H9 (cell line): ENCODE data around the gene TMUB2. TPM values are rescaled to one million over a fixed set of nuclear protein-coding genes. Genes with fewer than 3 reads are reported as not detected.

ENCODE experiments used
- DNase-seq: peaks from one replicate; pipeline ENCODE4 v3.0.0-alpha.2; 2017
- H2AFZ ChIP-seq: one replicate; pipeline ENCODE4 v1.6.1; 2013; ENCODE audit warnings: mild to moderate bottlenecking, low read length, control low read depth, moderate library complexity
- H2AK5ac ChIP-seq: 2 replicates; pipeline ENCODE4 v1.6.1; 2013; ENCODE audit warnings: low read length, control low read depth, mixed read lengths; ENCODE audit not compliant: insufficient read length
- H2BK120ac ChIP-seq: one replicate; pipeline ENCODE4 v1.6.1; 2013; ENCODE audit warnings: low read depth, mild to moderate bottlenecking, low read length, control low read depth, inconsistent platforms; ENCODE audit not compliant: poor library complexity, severe bottlenecking
- H2BK12ac ChIP-seq: 2 replicates; pipeline ENCODE4 v1.6.1; 2013; ENCODE audit warnings: low read length, control low read depth, mixed read lengths, low read depth; ENCODE audit not compliant: insufficient read length
- H2BK15ac ChIP-seq: 2 replicates; pipeline ENCODE4 v1.6.1; 2013; ENCODE audit warnings: low read depth, low read length, control low read depth
- H2BK20ac ChIP-seq: one replicate; pipeline ENCODE4 v1.6.1; 2013; ENCODE audit warnings: low read depth, mild to moderate bottlenecking, low read length, control low read depth, inconsistent platforms; ENCODE audit not compliant: poor library complexity, severe bottlenecking
- H2BK5ac ChIP-seq: 2 replicates; pipeline ENCODE4 v1.6.1; 2013; ENCODE audit warnings: low read length, control low read depth, mixed read lengths; ENCODE audit not compliant: insufficient read length
- H3K14ac ChIP-seq: 2 replicates; pipeline ENCODE4 v1.6.1; 2013; ENCODE audit warnings: low read length, control low read depth; ENCODE audit not compliant: insufficient read depth
- H3K18ac ChIP-seq: 2 replicates; pipeline ENCODE4 v1.6.1; 2013; ENCODE audit warnings: low read depth, mild to moderate bottlenecking, mixed read lengths, low read length, control low read depth; ENCODE audit not compliant: insufficient read length
- H3K23ac ChIP-seq: 2 replicates; pipeline ENCODE4 v1.6.1; 2013; ENCODE audit warnings: low read length, control low read depth, mixed read lengths, low read depth; ENCODE audit not compliant: insufficient read length
- H3K23me2 ChIP-seq: 2 replicates; pipeline ENCODE4 v1.6.1; 2013; ENCODE audit warnings: low read depth, mild to moderate bottlenecking, mixed read lengths, low read length, control low read depth; ENCODE audit not compliant: insufficient read length, poor library complexity, severe bottlenecking
- H3K27ac ChIP-seq: 2 replicates; pipeline ENCODE4 v1.5.1; 2013; ENCODE audit warnings: low read length, control low read depth, mixed read lengths, low read depth; ENCODE audit not compliant: insufficient read length
- H3K27me3 ChIP-seq: 2 replicates; pipeline ENCODE4 v1.6.1; 2013; ENCODE audit warnings: low read length, control low read depth, inconsistent platforms; ENCODE audit not compliant: insufficient read depth
- H3K4ac ChIP-seq: 2 replicates; pipeline ENCODE4 v1.6.1; 2013; ENCODE audit warnings: low read depth, mild to moderate bottlenecking, control low read depth, inconsistent platforms, low read length, moderate library complexity
- H3K4me1 ChIP-seq: 2 replicates; pipeline ENCODE4 v1.6.1; 2013; ENCODE audit warnings: low read length, control low read depth, inconsistent platforms; ENCODE audit not compliant: insufficient read depth
- H3K4me2 ChIP-seq: 2 replicates; pipeline ENCODE4 v1.6.1; 2013; ENCODE audit warnings: low read length, control low read depth, mixed read lengths; ENCODE audit not compliant: insufficient read length, insufficient read depth
- H3K56ac ChIP-seq: 2 replicates; pipeline ENCODE4 v1.6.1; 2013; ENCODE audit warnings: low read depth, mild to moderate bottlenecking, mixed read lengths, low read length, control low read depth; ENCODE audit not compliant: insufficient read length
- H3K79me1 ChIP-seq: 2 replicates; pipeline ENCODE4 v1.6.1; 2013; ENCODE audit warnings: low read depth, mild to moderate bottlenecking, moderate library complexity, low read length, control low read depth, inconsistent platforms; ENCODE audit not compliant: insufficient read depth, poor library complexity, severe bottlenecking
- H3K79me2 ChIP-seq: 2 replicates; pipeline ENCODE4 v1.6.1; 2013; ENCODE audit warnings: low read length, control low read depth, inconsistent platforms; ENCODE audit not compliant: insufficient read depth
- H3K9ac ChIP-seq: 2 replicates; pipeline ENCODE4 v1.6.1; 2013; ENCODE audit warnings: low read length, control low read depth, mixed read lengths; ENCODE audit not compliant: insufficient read length; ENCODE audit errors: extremely low read depth
- H3K9me3 ChIP-seq: one replicate; pipeline ENCODE4 v1.6.1; 2013; ENCODE audit warnings: low read depth, low read length, inconsistent platforms; ENCODE audit not compliant: control insufficient read depth
- H3T11ph ChIP-seq: one replicate; pipeline ENCODE4 v1.6.1; 2013; ENCODE audit warnings: mild to moderate bottlenecking, low read length, control low read depth, inconsistent platforms
- H4K20me1 ChIP-seq: one replicate; pipeline ENCODE4 v1.6.1; 2013; ENCODE audit not compliant: control insufficient read depth, insufficient read length, insufficient read depth
- H4K5ac ChIP-seq: 2 replicates; pipeline ENCODE4 v1.6.1; 2013; ENCODE audit warnings: low read depth, mild to moderate bottlenecking, mixed read lengths, low read length, control low read depth; ENCODE audit not compliant: insufficient read length
- H4K8ac ChIP-seq: replicated peaks from 2 replicates; pipeline ENCODE4 v1.6.1; 2013; ENCODE audit warnings: low read length, control low read depth, mixed read lengths, low read depth; ENCODE audit not compliant: insufficient read length
- H4K91ac ChIP-seq: 2 replicates; pipeline ENCODE4 v1.6.1; 2013; ENCODE audit warnings: low read depth, mild to moderate bottlenecking, moderate library complexity, mixed read lengths, low read length, control low read depth; ENCODE audit not compliant: insufficient read length
- H3K27ac Mint-ChIP-seq, 3 experiments: 2 replicates in 2 of 3; 3 replicates in 1 of 3; pipeline ENCODE4 v1.8.0; 2020 to 2021; ENCODE audit warnings: mixed read lengths in 3 of 3, mild to moderate bottlenecking in 1 of 3, moderate library complexity in 1 of 3
- H3K27me3 Mint-ChIP-seq: 2 replicates; pipeline ENCODE4 v1.8.0; 2021; ENCODE audit warnings: low read depth, mild to moderate bottlenecking, moderate library complexity, mixed read lengths
- H3K36me3 Mint-ChIP-seq, 3 experiments: 2 replicates in 2 of 3; 3 replicates in 1 of 3; pipeline ENCODE4 v1.8.0; 2020 to 2021; ENCODE audit warnings: low read depth in 3 of 3, mixed read lengths in 3 of 3; ENCODE audit not compliant: insufficient read depth in 1 of 3
- H3K4me1 Mint-ChIP-seq, 2 experiments: 2 replicates each; pipeline ENCODE4 v1.8.0; 2020; ENCODE audit warnings: mixed read lengths in 2 of 2
- H3K4me3 Mint-ChIP-seq, 2 experiments: 2 replicates in 1 of 2; 3 replicates in 1 of 2; pipeline ENCODE4 v1.8.0; 2020 to 2021; ENCODE audit warnings: mild to moderate bottlenecking in 2 of 2, mixed read lengths in 2 of 2, moderate library complexity in 1 of 2
- H3K9me3 Mint-ChIP-seq, 2 experiments: 2 replicates in 1 of 2; 3 replicates in 1 of 2; pipeline ENCODE4 v1.8.0; 2020; ENCODE audit warnings: mild to moderate bottlenecking in 2 of 2, mixed read lengths in 2 of 2, moderate library complexity in 1 of 2
- WGBS: extraction: QIAGEN DNeasy Blood & Tissue Kit; methylation state at CpG from one replicate; pipeline ENCODE4 v1.1.7; 2013; ENCODE audit warnings: missing lambda C conversion rate, low lambda C conversion rate, mixed read lengths; ENCODE audit not compliant: insufficient read length; ENCODE audit errors: extremely low coverage; 5-methylcytosine and 5-hydroxymethylcytosine counted together
- total RNA-seq: library from RNA; stranded (reverse); gene quantifications from 2 replicates; pipeline ENCODE4 v1.2.1, GENCODE V29; 2021
- TF ChIP-seq, protein P1 (sequence below): fragments of 200-600 bp; sonication (generic); conservative IDR thresholded peaks from 3 replicates; pipeline ENCODE4 v1.8.0; 2021; ENCODE audit warnings: antibody characterized with exemption, mild to moderate bottlenecking

TMUB2 gene
- total RNA-seq, 1 experiment from 2014 or later = 22.9 TPM

DNA sequence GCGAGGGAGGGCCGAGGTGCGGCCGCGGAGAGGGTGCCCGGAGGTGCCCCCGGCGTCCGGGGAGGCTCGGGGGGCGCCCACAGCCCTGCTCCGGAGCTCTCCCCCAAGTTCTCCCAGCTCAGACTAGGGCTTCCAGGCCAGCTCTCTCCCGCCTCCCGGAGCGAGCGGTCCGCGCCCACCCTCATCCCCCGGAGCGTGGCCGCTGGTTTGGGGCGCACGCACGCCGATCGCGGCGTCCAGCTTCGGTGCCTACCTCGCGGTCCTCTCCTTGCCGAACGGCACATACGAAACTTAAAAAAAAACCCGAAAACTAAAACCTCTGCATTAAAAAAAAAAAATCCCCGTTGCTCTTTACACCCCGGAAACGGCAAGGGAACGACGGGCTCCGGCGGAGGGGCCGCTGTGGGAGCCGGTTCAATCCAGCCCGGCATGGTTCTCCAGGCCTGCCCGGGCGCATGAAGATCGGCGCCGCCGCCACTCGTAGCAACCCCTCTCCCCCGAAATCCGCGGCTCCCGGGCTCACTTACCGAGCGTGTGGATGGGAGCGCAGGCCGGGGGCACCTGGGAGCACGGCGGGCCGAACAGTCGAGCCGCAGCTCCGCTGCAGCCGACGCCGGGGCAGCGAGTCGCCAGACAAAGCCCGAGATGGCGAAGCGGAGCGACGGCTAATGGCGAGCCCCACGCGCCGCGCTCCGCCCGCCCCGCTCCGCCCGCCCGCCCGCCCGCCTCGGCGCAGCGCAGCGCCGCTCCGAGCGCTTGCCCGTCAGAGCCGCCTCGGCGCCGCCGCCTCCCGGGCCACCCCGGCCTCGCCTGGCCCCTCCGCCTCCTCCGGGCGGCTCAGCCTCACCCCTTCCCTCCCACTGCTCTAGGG is 33.7 kb downstream of the TMUB2 start:
- no peaks in the 10 kb centered on the region for H3K9me3 ChIP-seq
- H3K9ac ChIP-seq = peak overlapping the region; percentile 93
- no peak overlapping the region for H3K27ac ChIP-seq
- peak overlapping the region; percentile 95 for H3K18ac ChIP-seq
- H3K9me3 Mint-ChIP-seq = no peaks in the 10 kb centered on the region; a peak in 1 of 5 replicates
- peaks cover 7 to 26% (median 22%) of the 10 kb centered on the region in 3 experiments; a peak in 6 of 7 replicates for H3K36me3 Mint-ChIP-seq
- no peak overlapping the region for H4K5ac ChIP-seq
- H4K91ac ChIP-seq = no peak overlapping the region
- H3K27me3 Mint-ChIP-seq = no peaks in the 10 kb centered on the region
- peaks cover 27% of the 10 kb centered on the region for H3K23me2 ChIP-seq
- H2BK15ac ChIP-seq = no peak overlapping the region
- H3K4me1 Mint-ChIP-seq = peaks cover 17 to 21% of the 10 kb centered on the region in 2 experiments
- 0 out of 2 replicates have a peak, but pooled peaks cover 4% of the 10 kb centered on the region for H3K4me1 ChIP-seq
- H2AFZ ChIP-seq = no peak overlapping the region
- H4K8ac ChIP-seq = no peak overlapping the region
- H4K20me1 ChIP-seq = no peaks in the 10 kb centered on the region
- peak overlapping the region; percentile 97 for H3K14ac ChIP-seq
- H3K4me2 ChIP-seq = peak overlapping the region; percentile 62
- H3K79me1 ChIP-seq = peaks cover 6% of the 10 kb centered on the region
- H3T11ph ChIP-seq = no peak overlapping the region
- no peak overlapping the region; the same call in 1 of the 2 replicates for H3K4ac ChIP-seq
- no CpG with 5 or more reads among the region's 108 CpGs for WGBS
- TF ChIP-seq, protein P1, sequence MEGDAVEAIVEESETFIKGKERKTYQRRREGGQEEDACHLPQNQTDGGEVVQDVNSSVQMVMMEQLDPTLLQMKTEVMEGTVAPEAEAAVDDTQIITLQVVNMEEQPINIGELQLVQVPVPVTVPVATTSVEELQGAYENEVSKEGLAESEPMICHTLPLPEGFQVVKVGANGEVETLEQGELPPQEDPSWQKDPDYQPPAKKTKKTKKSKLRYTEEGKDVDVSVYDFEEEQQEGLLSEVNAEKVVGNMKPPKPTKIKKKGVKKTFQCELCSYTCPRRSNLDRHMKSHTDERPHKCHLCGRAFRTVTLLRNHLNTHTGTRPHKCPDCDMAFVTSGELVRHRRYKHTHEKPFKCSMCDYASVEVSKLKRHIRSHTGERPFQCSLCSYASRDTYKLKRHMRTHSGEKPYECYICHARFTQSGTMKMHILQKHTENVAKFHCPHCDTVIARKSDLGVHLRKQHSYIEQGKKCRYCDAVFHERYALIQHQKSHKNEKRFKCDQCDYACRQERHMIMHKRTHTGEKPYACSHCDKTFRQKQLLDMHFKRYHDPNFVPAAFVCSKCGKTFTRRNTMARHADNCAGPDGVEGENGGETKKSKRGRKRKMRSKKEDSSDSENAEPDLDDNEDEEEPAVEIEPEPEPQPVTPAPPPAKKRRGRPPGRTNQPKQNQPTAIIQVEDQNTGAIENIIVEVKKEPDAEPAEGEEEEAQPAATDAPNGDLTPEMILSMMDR = no peak
- no peak overlapping the region for H2AK5ac ChIP-seq
- peak; percentile 55 for DNase-seq
- H2BK5ac ChIP-seq = peak overlapping the region; percentile 86
- peak overlapping the region; percentile 93 to 97 (median 95); a peak in 6 of 7 replicates for H3K27ac Mint-ChIP-seq
- no peak overlapping the region for H3K56ac ChIP-seq
- no peak overlapping the region for H3K23ac ChIP-seq
- no peak overlapping the region for H2BK12ac ChIP-seq
- peaks cover 6% of the 10 kb centered on the region; the same call in 1 of the 2 replicates for H3K79me2 ChIP-seq
- H2BK20ac ChIP-seq = no peak overlapping the region
- no peaks in the 10 kb centered on the region for H3K27me3 ChIP-seq
- no peak overlapping the region for H2BK120ac ChIP-seq
- H3K4me3 Mint-ChIP-seq = peak overlapping the region; percentile 85 to 94
